Smooth muscle cell (in vitro differentiated cells): ENCODE data around the gene CD274. TPM values are rescaled to one million over a fixed set of nuclear protein-coding genes. Genes with fewer than 3 reads are reported as not detected.

Experiments
- DNase-seq: peaks from one replicate; lab custom pipeline; 2025; ENCODE audit not compliant: unreplicated experiment; lab: John Stamatoyannopoulos, UW
- H2AFZ ChIP-seq: fragments of 200-600 bp; sonication (generic); 2 replicates; pipeline ENCODE4 v1.6.0; 2016; ENCODE audit warnings: antibody characterized with exemption, low read depth, mild to moderate bottlenecking
- H3F3A ChIP-seq: fragments of 200-600 bp; sonication (generic); 2 replicates; pipeline ENCODE4 v1.6.0; 2017; ENCODE audit warnings: antibody characterized with exemption, low read depth
- H3K27ac ChIP-seq: fragments of 200-600 bp; sonication (generic); 2 replicates; pipeline ENCODE4 v1.5.1; 2016; ENCODE audit warnings: low read depth, mild to moderate bottlenecking
- H3K27me3 ChIP-seq: fragments of 200-600 bp; sonication (generic); 2 replicates; pipeline ENCODE4 v1.6.1; 2016; ENCODE audit warnings: low read depth, mild to moderate bottlenecking
- H3K36me3 ChIP-seq: fragments of 200-600 bp; sonication (generic); 2 replicates; pipeline ENCODE4 v1.5.1; 2016; ENCODE audit warnings: low read depth
- H3K4me1 ChIP-seq: fragments of 200-600 bp; sonication (generic); 2 replicates; pipeline ENCODE4 v1.5.1; 2016; ENCODE audit warnings: low read depth
- H3K4me2 ChIP-seq: fragments of 200-600 bp; sonication (generic); 2 replicates; pipeline ENCODE4 v1.6.0; 2016; ENCODE audit warnings: mild to moderate bottlenecking
- H3K4me3 ChIP-seq: fragments of 200-600 bp; sonication (generic); 2 replicates; pipeline ENCODE4 v1.5.1; 2016; ENCODE audit warnings: mild to moderate bottlenecking
- H3K79me2 ChIP-seq: fragments of 200-600 bp; sonication (generic); 2 replicates; pipeline ENCODE4 v1.6.0; 2016; ENCODE audit warnings: low read depth, mild to moderate bottlenecking
- H3K9ac ChIP-seq: fragments of 200-600 bp; sonication (generic); 2 replicates; pipeline ENCODE4 v1.6.0; 2016; ENCODE audit warnings: low read depth
- H3K9me3 ChIP-seq: fragments of 200-600 bp; sonication (generic); replicated peaks from 2 replicates; pipeline ENCODE4 v1.5.1; 2016; ENCODE audit warnings: low read depth
- H4K20me1 ChIP-seq: fragments of 200-600 bp; sonication (generic); 2 replicates; pipeline ENCODE4 v1.6.0; 2016; ENCODE audit warnings: low read depth
- CTCF ChIP-seq: fragments of 200-600 bp; sonication (generic); IDR thresholded peaks from 2 replicates; pipeline ENCODE4 v1.5.1; 2017; ENCODE audit warnings: borderline replicate concordance, mild to moderate bottlenecking, antibody characterized with exemption; ENCODE audit not compliant: insufficient read depth, poor library complexity, severe bottlenecking
- WGBS: methylation state at CpG from one replicate; pipeline ENCODE4 v1.1.7; 2016; ENCODE audit warnings: low lambda C conversion rate; 5-methylcytosine and 5-hydroxymethylcytosine counted together
- polyA plus RNA-seq: library from polyadenylated mRNA; unstranded; fragments of >200 nt; fragmentation: Nextera tagmentation; extraction: Ambion mirVana; gene quantifications from 2 replicates; pipeline ENCODE4 v1.2.1, GENCODE V29; 2016
- total RNA-seq: library from RNA; depleted of rRNA; stranded (reverse); fragments of >200 nt; gene quantifications from 2 replicates; pipeline ENCODE4 v1.2.3, GENCODE V29; 2014

Gene CD274
- total and polyA plus RNA-seq, 2 experiments from 2014 or later, result 2.3 to 4.0 TPM

GRCh38 chr9:5418481-5418880 lies 31.9 kb upstream of the CD274 start:
- no peaks in the 10 kb centered on the region for H3K79me2 ChIP-seq
- no peaks in the 10 kb centered on the region for H3K36me3 ChIP-seq
- TF ChIP-seq CTCF, result no peak
- no peak overlapping the region for H3K4me2 ChIP-seq
- no peaks in the 10 kb centered on the region for H3K9me3 ChIP-seq
- H3K27me3 ChIP-seq, result no peaks in the 10 kb centered on the region
- H3K4me1 ChIP-seq, result no peaks in the 10 kb centered on the region
- no peak for DNase-seq
- H3K9ac ChIP-seq, result no peak overlapping the region
- no peak overlapping the region for H2AFZ ChIP-seq
- H3K4me3 ChIP-seq, result no peak overlapping the region
- no peaks in the 10 kb centered on the region for H3F3A ChIP-seq
- H3K27ac ChIP-seq, result no peak overlapping the region
- 95% methylated on average over 20 of the region's 20 CpGs for WGBS
- no peaks in the 10 kb centered on the region for H4K20me1 ChIP-seq

- H3K36me3 ChIP-seq, result no peaks in the 10 kb centered on the region
- H3K27me3 ChIP-seq, result no peaks in the 10 kb centered on the region
- no peak overlapping the region for H3K4me3 ChIP-seq
- H3K9me3 ChIP-seq, result no peaks in the 10 kb centered on the region
- H3F3A ChIP-seq, result no peaks in the 10 kb centered on the region
- H4K20me1 ChIP-seq, result no peaks in the 10 kb centered on the region
- no peak for TF ChIP-seq CTCF
- no peak overlapping the region for H2AFZ ChIP-seq
- no peak overlapping the region for H3K27ac ChIP-seq
- no peaks in the 10 kb centered on the region for H3K4me1 ChIP-seq
- H3K79me2 ChIP-seq, result no peaks in the 10 kb centered on the region
- H3K4me2 ChIP-seq, result no peak overlapping the region
- DNase-seq, result no peak
- no peak overlapping the region for H3K9ac ChIP-seq
Measured at GRCh38 chr9:5419987-5420386, 30.4 kb upstream of the CD274 start.

- no peak overlapping the region for H3K4me3 ChIP-seq
- H3K79me2 ChIP-seq, result no peaks in the 10 kb centered on the region
- H3K27me3 ChIP-seq, result no peaks in the 10 kb centered on the region
- no peak overlapping the region for H3K4me2 ChIP-seq
- H3K9ac ChIP-seq, result no peak overlapping the region
- H3F3A ChIP-seq, result no peaks in the 10 kb centered on the region
- H3K9me3 ChIP-seq, result no peaks in the 10 kb centered on the region
- DNase-seq, result no peak
- H4K20me1 ChIP-seq, result no peaks in the 10 kb centered on the region
- WGBS, result 94% methylated on average over 2 of the region's 2 CpGs
- no peak for TF ChIP-seq CTCF
- no peak overlapping the region for H3K27ac ChIP-seq
- H3K36me3 ChIP-seq, result no peaks in the 10 kb centered on the region
- no peak overlapping the region for H2AFZ ChIP-seq
- no peaks in the 10 kb centered on the region for H3K4me1 ChIP-seq
Measured at GRCh38 chr9:5421163-5421562, 29.2 kb upstream of the CD274 start.

- H4K20me1 ChIP-seq, result no peaks in the 10 kb centered on the region
- no peaks in the 10 kb centered on the region for H3K79me2 ChIP-seq
- H3K4me1 ChIP-seq, result no peaks in the 10 kb centered on the region
- no peak overlapping the region for H3K9ac ChIP-seq
- no peak overlapping the region for H2AFZ ChIP-seq
- no peaks in the 10 kb centered on the region for H3K9me3 ChIP-seq
- no peaks in the 10 kb centered on the region for H3K36me3 ChIP-seq
- WGBS, result 89% methylated on average over 1 of the region's 1 CpG
- H3K27me3 ChIP-seq, result no peaks in the 10 kb centered on the region
- TF ChIP-seq CTCF, result no peak
- H3K4me3 ChIP-seq, result no peak overlapping the region
- H3K27ac ChIP-seq, result no peak overlapping the region
- no peak overlapping the region for H3K4me2 ChIP-seq
- H3F3A ChIP-seq, result no peaks in the 10 kb centered on the region
- DNase-seq, result no peak
Measured at GRCh38 chr9:5422276-5422675, 28.1 kb upstream of the CD274 start.
